ENCODE data around the gene OSBPL10.
"Not testable (repeated sequence)": the region's sequence is repeated elsewhere in the genome, so short reads cannot be mapped to it uniquely, and the experiment has no call there.

The OSBPL10 gene

DNA sequence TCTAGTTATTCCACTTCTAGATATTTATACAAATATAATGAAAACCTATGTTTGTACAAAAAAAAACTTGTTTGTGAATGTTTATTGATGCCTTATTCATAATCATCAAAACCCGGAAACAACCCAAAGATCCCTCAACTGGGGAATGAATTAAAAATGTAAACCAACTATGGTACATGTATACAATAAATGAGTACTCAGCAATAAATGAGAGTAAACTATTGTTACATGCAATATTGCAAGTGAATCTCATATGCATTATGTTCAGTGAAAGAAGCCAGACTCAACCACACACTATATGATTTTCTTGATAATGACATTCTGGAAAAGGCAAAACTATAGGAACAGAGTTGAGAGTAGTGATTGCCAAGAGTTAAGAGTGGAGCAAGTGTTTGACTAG, 12.8 kb upstream of the OSBPL10 start:
- Histone ChIP-seq H3K27me3 (ENCODE audit: control insufficient read depth, insufficient read depth, low read length) (no peaks in the 10 kb centered on the region), H3K9me3 (ENCODE audit: control insufficient read depth, low read length) (no peaks in the 10 kb centered on the region), H3K36me3 (ENCODE audit: control insufficient read depth, insufficient read depth, low read length) (no peaks in the 10 kb centered on the region), H3K4me1 (no peaks in the 10 kb centered on the region), H3K27ac (no peak overlapping the region), H3K4me3 (ENCODE audit: low read depth, low read length) (no peak overlapping the region), H3K4me2 (ENCODE audit: low read length) (no peak overlapping the region), H3K79me2 (no peaks in the 10 kb centered on the region), H2AFZ (no peak overlapping the region), H3K9ac (no peak overlapping the region)
- TF ChIP-seq, protein P1, sequence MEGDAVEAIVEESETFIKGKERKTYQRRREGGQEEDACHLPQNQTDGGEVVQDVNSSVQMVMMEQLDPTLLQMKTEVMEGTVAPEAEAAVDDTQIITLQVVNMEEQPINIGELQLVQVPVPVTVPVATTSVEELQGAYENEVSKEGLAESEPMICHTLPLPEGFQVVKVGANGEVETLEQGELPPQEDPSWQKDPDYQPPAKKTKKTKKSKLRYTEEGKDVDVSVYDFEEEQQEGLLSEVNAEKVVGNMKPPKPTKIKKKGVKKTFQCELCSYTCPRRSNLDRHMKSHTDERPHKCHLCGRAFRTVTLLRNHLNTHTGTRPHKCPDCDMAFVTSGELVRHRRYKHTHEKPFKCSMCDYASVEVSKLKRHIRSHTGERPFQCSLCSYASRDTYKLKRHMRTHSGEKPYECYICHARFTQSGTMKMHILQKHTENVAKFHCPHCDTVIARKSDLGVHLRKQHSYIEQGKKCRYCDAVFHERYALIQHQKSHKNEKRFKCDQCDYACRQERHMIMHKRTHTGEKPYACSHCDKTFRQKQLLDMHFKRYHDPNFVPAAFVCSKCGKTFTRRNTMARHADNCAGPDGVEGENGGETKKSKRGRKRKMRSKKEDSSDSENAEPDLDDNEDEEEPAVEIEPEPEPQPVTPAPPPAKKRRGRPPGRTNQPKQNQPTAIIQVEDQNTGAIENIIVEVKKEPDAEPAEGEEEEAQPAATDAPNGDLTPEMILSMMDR (IDR thresholded peaks at IDR 0.05), result no peak

DNA sequence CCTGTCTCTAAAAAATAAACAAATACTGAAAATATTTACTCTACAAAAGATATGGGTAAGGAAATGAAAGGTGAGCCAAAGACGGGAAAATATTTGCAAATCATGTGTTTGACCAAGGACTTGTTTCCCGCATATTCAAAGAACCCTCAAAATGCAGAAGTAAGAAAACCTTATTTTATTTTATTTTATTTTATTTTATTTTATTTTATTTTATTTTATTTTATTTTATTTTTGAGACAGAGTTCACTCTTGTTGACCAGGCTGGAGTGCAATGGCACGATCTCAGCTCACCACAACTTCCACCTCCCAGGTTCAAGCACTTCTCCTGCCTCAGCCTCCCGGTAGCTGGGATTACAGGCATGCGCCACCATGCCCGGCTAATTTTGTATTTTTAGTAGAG, 11.9 kb upstream of the OSBPL10 start:
- not testable (repeated sequence) for H3K4me2 ChIP-seq (ENCODE audit: low read length); H3K4me1 ChIP-seq; H3K9ac ChIP-seq; H3K27me3 ChIP-seq (ENCODE audit: control insufficient read depth, insufficient read depth, low read length); H2AFZ ChIP-seq; H3K79me2 ChIP-seq; H3K4me3 ChIP-seq (ENCODE audit: low read depth, low read length); H3K27ac ChIP-seq; H3K36me3 ChIP-seq (ENCODE audit: control insufficient read depth, insufficient read depth, low read length); H3K9me3 ChIP-seq (ENCODE audit: control insufficient read depth, low read length)

DNA sequence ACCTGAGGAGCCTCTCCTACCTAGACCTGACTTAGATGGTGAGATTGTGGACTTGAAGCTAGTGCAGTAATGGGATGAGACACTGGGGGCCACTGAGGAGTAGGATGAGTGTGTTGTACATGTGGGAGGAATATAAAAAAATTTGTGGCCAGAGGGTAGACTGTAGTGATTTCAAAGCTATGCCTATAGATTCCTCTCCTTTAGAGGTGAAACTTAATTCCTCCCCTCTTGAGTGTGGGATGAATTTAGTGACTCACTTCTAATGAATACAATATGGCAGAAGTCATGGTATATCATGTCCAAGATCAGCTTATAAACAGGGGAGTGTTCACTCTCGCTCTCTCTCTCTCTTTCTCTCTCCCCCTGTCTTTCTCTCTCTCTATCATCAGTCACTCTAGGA, 7.2 kb upstream of the OSBPL10 start:
- TF ChIP-seq, protein P1 (IDR thresholded peaks at IDR 0.05), result no peak
- Histone ChIP-seq H3K4me3 (ENCODE audit: low read depth, low read length) (no peak overlapping the region), H3K27me3 (ENCODE audit: control insufficient read depth, insufficient read depth, low read length) (no peaks in the 10 kb centered on the region), H3K36me3 (ENCODE audit: control insufficient read depth, insufficient read depth, low read length) (no peaks in the 10 kb centered on the region), H3K9ac (no peak overlapping the region), H3K79me2 (no peaks in the 10 kb centered on the region), H3K4me2 (ENCODE audit: low read length) (no peak overlapping the region), H3K27ac (no peak overlapping the region), H3K9me3 (ENCODE audit: control insufficient read depth, low read length) (no peaks in the 10 kb centered on the region), H2AFZ (no peak overlapping the region), H3K4me1 (no peaks in the 10 kb centered on the region)

DNA sequence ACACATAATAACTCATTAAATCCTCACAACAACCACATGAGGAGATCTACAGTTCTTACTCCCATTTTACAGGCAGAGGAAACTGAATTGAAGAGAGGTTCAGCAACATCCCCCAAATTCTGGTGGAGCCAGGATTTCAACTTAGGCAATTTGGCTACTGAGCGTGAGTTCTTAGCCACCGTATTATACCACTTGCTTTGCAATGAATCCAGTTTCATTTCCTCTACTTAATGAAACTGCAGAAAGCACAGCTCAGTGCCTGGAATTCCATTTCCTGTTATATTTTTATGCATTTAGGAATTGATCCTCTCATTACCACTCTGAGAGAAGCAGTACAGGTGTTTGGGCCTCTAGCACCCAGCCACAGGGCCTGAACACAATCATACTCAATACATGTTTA, 4.8 kb upstream of the OSBPL10 start:
- H3K9me3 ChIP-seq (ENCODE audit: control insufficient read depth, low read length), result no peaks in the 10 kb centered on the region
- no peaks in the 10 kb centered on the region for H3K4me1 ChIP-seq
- H3K27ac ChIP-seq, result no peak overlapping the region
- no peaks in the 10 kb centered on the region for H3K36me3 ChIP-seq (ENCODE audit: control insufficient read depth, insufficient read depth, low read length)
- H3K27me3 ChIP-seq (ENCODE audit: control insufficient read depth, insufficient read depth, low read length), result no peaks in the 10 kb centered on the region
- H3K4me3 ChIP-seq (ENCODE audit: low read depth, low read length), result no peak overlapping the region
- no peaks in the 10 kb centered on the region for H3K79me2 ChIP-seq
- TF ChIP-seq, protein P1 (IDR thresholded peaks at IDR 0.05), result no peak
- H3K4me2 ChIP-seq (ENCODE audit: low read length), result no peak overlapping the region
- no peak overlapping the region for H2AFZ ChIP-seq
- H3K9ac ChIP-seq, result no peak overlapping the region

DNA sequence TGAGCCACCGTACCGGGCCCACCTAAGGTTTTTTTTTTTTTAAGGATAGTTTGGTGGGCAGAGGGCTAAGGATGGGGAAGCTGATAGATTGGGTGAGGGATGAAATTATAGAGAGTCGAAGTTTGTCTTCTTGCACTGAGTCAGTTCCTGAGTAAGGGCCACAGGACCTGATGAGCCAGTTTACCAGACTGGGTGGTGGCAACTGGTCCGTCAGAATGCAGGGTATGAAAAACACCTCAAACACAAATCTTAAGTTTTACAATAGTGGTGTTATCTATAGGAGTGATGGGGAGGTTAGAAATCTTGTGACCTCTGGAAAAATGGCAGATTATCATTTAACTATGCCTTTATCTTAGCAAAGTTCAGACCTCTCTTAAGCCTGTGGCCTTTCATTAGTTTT, 3.3 kb upstream of the OSBPL10 start:
- H3K4me1 ChIP-seq, result no peaks in the 10 kb centered on the region
- H3K9ac ChIP-seq, result no peak overlapping the region
- no peaks in the 10 kb centered on the region for H3K79me2 ChIP-seq
- H3K4me2 ChIP-seq (ENCODE audit: low read length), result no peak overlapping the region
- H3K4me3 ChIP-seq (ENCODE audit: low read depth, low read length), result no peak overlapping the region
- H3K9me3 ChIP-seq (ENCODE audit: control insufficient read depth, low read length), result no peaks in the 10 kb centered on the region
- H2AFZ ChIP-seq, result no peak overlapping the region
- TF ChIP-seq, protein P1 (IDR thresholded peaks at IDR 0.05), result no peak
- H3K36me3 ChIP-seq (ENCODE audit: control insufficient read depth, insufficient read depth, low read length), result no peaks in the 10 kb centered on the region
- H3K27me3 ChIP-seq (ENCODE audit: control insufficient read depth, insufficient read depth, low read length), result no peaks in the 10 kb centered on the region
- H3K27ac ChIP-seq, result no peak overlapping the region

Measured in parathyroid adenoma (tissue), 2 donors.